DOHH2 (cell line): Measurements from ENCODE around the gene HMGCL.

Experiments
- H3F3A ChIP-seq: fragments of 200-600 bp; sonication (generic), shearing (Covaris generic); 2 replicates; pipeline ENCODE4 v1.6.0; 2016; ENCODE audit warnings: antibody characterized with exemption, mild to moderate bottlenecking; ENCODE audit not compliant: control insufficient read depth, insufficient read depth
- H3K27ac ChIP-seq: fragments of 200-600 bp; sonication (generic); 2 replicates; pipeline ENCODE4 v1.5.1; 2014; ENCODE audit warnings: low read depth, mild to moderate bottlenecking, low read length, moderate library complexity
- H3K27me3 ChIP-seq: fragments of 200-600 bp; sonication (generic); 2 replicates; pipeline ENCODE4 v1.6.1; 2014; ENCODE audit warnings: mild to moderate bottlenecking, low read length, mixed read lengths; ENCODE audit not compliant: control insufficient read depth
- H3K36me3 ChIP-seq: fragments of 200-600 bp; sonication (generic); 2 replicates; pipeline ENCODE4 v1.6.1; 2014; ENCODE audit warnings: mild to moderate bottlenecking, low read length, moderate library complexity, mixed read lengths; ENCODE audit not compliant: control insufficient read depth
- H3K4me1 ChIP-seq: fragments of 200-600 bp; sonication (generic); 2 replicates; pipeline ENCODE4 v1.6.1; 2014; ENCODE audit warnings: mild to moderate bottlenecking, low read length, mixed read lengths; ENCODE audit not compliant: control insufficient read depth
- H3K4me2 ChIP-seq: fragments of 200-600 bp; sonication (generic); 2 replicates; pipeline ENCODE4 v1.6.0; 2014; ENCODE audit warnings: mild to moderate bottlenecking, low read length, moderate library complexity
- H3K4me3 ChIP-seq: fragments of 200-600 bp; sonication (generic); 2 replicates; pipeline ENCODE4 v1.5.1; 2014; ENCODE audit warnings: mild to moderate bottlenecking, low read length, mixed read lengths
- H3K79me2 ChIP-seq: fragments of 200-600 bp; sonication (generic); 2 replicates; pipeline ENCODE4 v1.6.1; 2014; ENCODE audit warnings: mild to moderate bottlenecking, low read length, mixed read lengths; ENCODE audit not compliant: control insufficient read depth
- H3K9me2 ChIP-seq: fragments of 200-600 bp; sonication (generic); replicated peaks from 2 replicates; pipeline ENCODE4 v1.6.1; 2014; ENCODE audit warnings: mild to moderate bottlenecking, low read length, mixed read lengths; ENCODE audit not compliant: control insufficient read depth
- H3K9me3 ChIP-seq: fragments of 200-600 bp; sonication (generic); 2 replicates; pipeline ENCODE4 v1.6.1; 2014; ENCODE audit warnings: antibody characterized with exemption, low read length, mixed read lengths; ENCODE audit not compliant: control insufficient read depth, insufficient read depth
- H4K20me1 ChIP-seq: fragments of 200-600 bp; sonication (generic); 2 replicates; pipeline ENCODE4 v1.6.0; 2014; ENCODE audit warnings: low read depth, mild to moderate bottlenecking, antibody characterized with exemption, low read length, moderate library complexity; ENCODE audit not compliant: control insufficient read depth, insufficient read depth
- CTCF ChIP-seq: fragments of 200-600 bp; sonication (generic); IDR thresholded peaks from one replicate; pipeline ENCODE4 v1.5.1; 2014; ENCODE audit warnings: antibody characterized with exemption, mild to moderate bottlenecking, low read depth, low read length; ENCODE audit not compliant: poor library complexity, severe bottlenecking
- EZH2phosphoT487 ChIP-seq: fragments of 200-600 bp; sonication (generic); IDR thresholded peaks from 2 replicates; pipeline ENCODE4 v1.6.1; 2017; ENCODE audit warnings: borderline replicate concordance, mild to moderate bottlenecking, antibody characterized with exemption, low read length, moderate library complexity, mixed read lengths

Gene HMGCL

GRCh38 chr1:23799255-23799569 is 26.0 kb downstream of the HMGCL start:
- no peaks in the 10 kb centered on the region for H3F3A ChIP-seq

GRCh38 chr1:23798662-23799142 is 26.5 kb downstream of the HMGCL start:
- peaks cover 17% of the 10 kb centered on the region for H3K4me1 ChIP-seq
- TF ChIP-seq CTCF (peak; percentile 51), EZH2phosphoT487 (no peak)
- no peak overlapping the region for H3K4me3 ChIP-seq
- H3K79me2 ChIP-seq, result peaks cover 9% of the 10 kb centered on the region
- no peaks in the 10 kb centered on the region for H3K9me2 ChIP-seq
- H3K36me3 ChIP-seq, result peaks cover 27% of the 10 kb centered on the region
- H3F3A ChIP-seq, result no peaks in the 10 kb centered on the region
- H3K4me2 ChIP-seq, result peak overlapping the region; percentile 98; the same call in 1 of the 2 replicates
- H3K27ac ChIP-seq, result no peak overlapping the region
- H4K20me1 ChIP-seq, result no peaks in the 10 kb centered on the region
- H3K27me3 ChIP-seq, result no peaks in the 10 kb centered on the region
- no peaks in the 10 kb centered on the region for H3K9me3 ChIP-seq

More at GRCh38 chr1:23799255-23799569, 26.0 kb downstream of the HMGCL start:
- peaks cover 17% of the 10 kb centered on the region for H3K4me1 ChIP-seq
- H3K79me2 ChIP-seq, result peaks cover 9% of the 10 kb centered on the region
- no peaks in the 10 kb centered on the region for H3K9me2 ChIP-seq
- H3K36me3 ChIP-seq, result peaks cover 27% of the 10 kb centered on the region
- peak overlapping the region; percentile 94 for H3K4me3 ChIP-seq
- H4K20me1 ChIP-seq, result no peaks in the 10 kb centered on the region
- no peaks in the 10 kb centered on the region for H3K9me3 ChIP-seq
- H3K4me2 ChIP-seq, result peak overlapping the region; percentile 98
- H3K27ac ChIP-seq, result 0 out of 2 replicates have a peak overlapping the region, but pooled peaks have one; percentile 6
- TF ChIP-seq CTCF (no peak), EZH2phosphoT487 (no peak)
- H3K27me3 ChIP-seq, result no peaks in the 10 kb centered on the region

GRCh38 chr1:23797478-23798448 is 27.5 kb downstream of the HMGCL start:
- Histone ChIP-seq H3K4me3 (no peak overlapping the region), H3K27me3 (no peaks in the 10 kb centered on the region), H3F3A (no peaks in the 10 kb centered on the region), H3K79me2 (peaks cover 16% of the 10 kb centered on the region), H3K9me2 (no peaks in the 10 kb centered on the region), H3K27ac (no peak overlapping the region), H3K9me3 (no peaks in the 10 kb centered on the region), H3K36me3 (peaks cover 36% of the 10 kb centered on the region), H3K4me1 (peaks cover 23% of the 10 kb centered on the region), H4K20me1 (no peaks in the 10 kb centered on the region), H3K4me2 (no peak overlapping the region)
- no peak for TF ChIP-seq CTCF
